NCI-H2081 treated with DMSO at 0.1 percent for 48 hours (cell line): Measurements from ENCODE around the gene VPREB1.
A peak's percentile ranks its signal among the peaks of the same experiment; 100 is the strongest.
"Not testable (repeated sequence)": the region's sequence is repeated elsewhere in the genome, so short reads cannot be mapped to it uniquely, and the experiment has no call there.

Experiments
- DNase-seq: peaks from one replicate; lab custom pipeline; 2025; lab: John Stamatoyannopoulos, UW

VPREB1 gene

GRCh38 chr22:22244316-22245250 is at the start of gene VPREB1:
Gene VPREB1 (plus strand): TSS chr22:22244786. CDS start chr22:22244814, 28 bp downstream.
- no peak for DNase-seq

- no peak for DNase-seq
These were observed 49.7 kb upstream of the VPREB1 start for GRCh38 chr22:22194931-22195264.

- peak; percentile 17 for DNase-seq
These were observed 49.1 kb upstream of the VPREB1 start for GRCh38 chr22:22195265-22196017.

GRCh38 chr22:22196018-22196533 is 48.5 kb upstream of the VPREB1 start:
- no peak for DNase-seq

- no peak for DNase-seq
These were observed 47.6 kb upstream of the VPREB1 start for GRCh38 chr22:22196833-22197477.

GRCh38 chr22:22197993-22198402 is 46.6 kb upstream of the VPREB1 start:
- no peak for DNase-seq

GRCh38 chr22:22198751-22199150 is 45.8 kb upstream of the VPREB1 start:
- no peak for DNase-seq

GRCh38 chr22:22199634-22200033 is 45.0 kb upstream of the VPREB1 start:
- DNase-seq, result no peak

- no peak for DNase-seq
These were observed 43.9 kb upstream of the VPREB1 start for GRCh38 chr22:22200569-22201184.

GRCh38 chr22:22201185-22201929 is 43.2 kb upstream of the VPREB1 start:
- DNase-seq, result no peak

GRCh38 chr22:22201930-22202343 is 42.6 kb upstream of the VPREB1 start:
- DNase-seq, result no peak

- no peak for DNase-seq
These were observed 41.3 kb upstream of the VPREB1 start for GRCh38 chr22:22203048-22203971.

- peak; percentile 24 for DNase-seq
These were observed 36.6 kb upstream of the VPREB1 start for GRCh38 chr22:22207845-22208564.

- DNase-seq, result no peak
These were observed 35.9 kb upstream of the VPREB1 start for GRCh38 chr22:22208652-22209051.

GRCh38 chr22:22209080-22209640 is 35.4 kb upstream of the VPREB1 start:
- DNase-seq, result not testable (repeated sequence)

GRCh38 chr22:22210375-22210774 is 34.2 kb upstream of the VPREB1 start:
- no peak for DNase-seq

- no peak for DNase-seq
These were observed 33.4 kb upstream of the VPREB1 start for GRCh38 chr22:22210889-22211833.

GRCh38 chr22:22213231-22213630 is 31.4 kb upstream of the VPREB1 start:
- DNase-seq, result no peak
